DMS114 treated with DMSO at 0.1 percent for 48 hours (cell line): ENCODE data around the gene C1QTNF6.

Source experiments
- DNase-seq: peaks from one replicate; lab custom pipeline; 2025; ENCODE audit not compliant: unreplicated experiment; lab: John Stamatoyannopoulos, UW

The C1QTNF6 gene

GRCh38 chr22:37223965-37224551 is 36.0 kb upstream of the C1QTNF6 start:
- DNase-seq, result no peak

- no peak for DNase-seq
These were observed 34.5 kb upstream of the C1QTNF6 start for GRCh38 chr22:37222440-37222971.

- DNase-seq, result no peak
These were observed 33.6 kb upstream of the C1QTNF6 start for GRCh38 chr22:37221424-37222333.

- DNase-seq, result no peak
These were observed 32.5 kb upstream of the C1QTNF6 start for GRCh38 chr22:37220543-37220981.

GRCh38 chr22:37219533-37219932 is 31.5 kb upstream of the C1QTNF6 start:
- DNase-seq, result no peak

GRCh38 chr22:37218771-37219411 is 30.8 kb upstream of the C1QTNF6 start:
- DNase-seq, result no peak

- no peak for DNase-seq
These were observed 30.3 kb upstream of the C1QTNF6 start for GRCh38 chr22:37218399-37218770.

- no peak for DNase-seq
These were observed 27.8 kb upstream of the C1QTNF6 start for GRCh38 chr22:37215890-37216289.

GRCh38 chr22:37214731-37215030 is 26.6 kb upstream of the C1QTNF6 start:
- no peak for DNase-seq

GRCh38 chr22:37213941-37214730 is 26.1 kb upstream of the C1QTNF6 start:
- no peak for DNase-seq

GRCh38 chr22:37213218-37213855 is 25.3 kb upstream of the C1QTNF6 start:
- no peak for DNase-seq

- no peak for DNase-seq
These were observed 24.3 kb upstream of the C1QTNF6 start, which contains the start of gene SSTR3 for GRCh38 chr22:37212174-37212906. SSTR3 (minus strand) TSS chr22:37212477; CDS start chr22:37207803, 4,674 bp downstream.

- no peak for DNase-seq
These were observed 23.8 kb upstream of the C1QTNF6 start for GRCh38 chr22:37211866-37212173.

- no peak for DNase-seq
These were observed 23.2 kb upstream of the C1QTNF6 start for GRCh38 chr22:37211075-37211865.

- no peak for DNase-seq
These were observed 22.2 kb upstream of the C1QTNF6 start for GRCh38 chr22:37210041-37210803.

- DNase-seq, result no peak
These were observed 21.2 kb upstream of the C1QTNF6 start for GRCh38 chr22:37209140-37209845.

GRCh38 chr22:37208401-37209139 is 20.5 kb upstream of the C1QTNF6 start:
- DNase-seq, result no peak
